22Rv1 (cell line): ENCODE data around the gene MAGED2.
A peak's percentile ranks its signal among the peaks of the same experiment; 100 is the strongest.
"Not testable (repeated sequence)": the region's sequence is repeated elsewhere in the genome, so short reads cannot be mapped to it uniquely, and the experiment has no call there.

ENCODE experiments used
- H3K27ac ChIP-seq: fragments of 450-650 bp; 2 replicates; pipeline ENCODE4 v1.5.1; 2017
- ZFX ChIP-seq: fragments of 450-650 bp; IDR thresholded peaks from 2 replicates; pipeline ENCODE4 v1.6.1; 2017; ENCODE audit warnings: antibody characterized with exemption, borderline replicate concordance
- TF ChIP-seq, protein P1 (sequence below): fragments of 450-650 bp; IDR thresholded peaks from 2 replicates; pipeline ENCODE4 v1.5.1; 2017; ENCODE audit warnings: mild to moderate bottlenecking

The MAGED2 gene

GRCh38 chrX:54786967-54787366 lies 20.6 kb upstream of the MAGED2 start:
- TF ChIP-seq, protein P1, sequence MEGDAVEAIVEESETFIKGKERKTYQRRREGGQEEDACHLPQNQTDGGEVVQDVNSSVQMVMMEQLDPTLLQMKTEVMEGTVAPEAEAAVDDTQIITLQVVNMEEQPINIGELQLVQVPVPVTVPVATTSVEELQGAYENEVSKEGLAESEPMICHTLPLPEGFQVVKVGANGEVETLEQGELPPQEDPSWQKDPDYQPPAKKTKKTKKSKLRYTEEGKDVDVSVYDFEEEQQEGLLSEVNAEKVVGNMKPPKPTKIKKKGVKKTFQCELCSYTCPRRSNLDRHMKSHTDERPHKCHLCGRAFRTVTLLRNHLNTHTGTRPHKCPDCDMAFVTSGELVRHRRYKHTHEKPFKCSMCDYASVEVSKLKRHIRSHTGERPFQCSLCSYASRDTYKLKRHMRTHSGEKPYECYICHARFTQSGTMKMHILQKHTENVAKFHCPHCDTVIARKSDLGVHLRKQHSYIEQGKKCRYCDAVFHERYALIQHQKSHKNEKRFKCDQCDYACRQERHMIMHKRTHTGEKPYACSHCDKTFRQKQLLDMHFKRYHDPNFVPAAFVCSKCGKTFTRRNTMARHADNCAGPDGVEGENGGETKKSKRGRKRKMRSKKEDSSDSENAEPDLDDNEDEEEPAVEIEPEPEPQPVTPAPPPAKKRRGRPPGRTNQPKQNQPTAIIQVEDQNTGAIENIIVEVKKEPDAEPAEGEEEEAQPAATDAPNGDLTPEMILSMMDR = peak; percentile 18; the same call in 1 of the 2 replicates
- TF ChIP-seq ZFX = no peak
- H3K27ac ChIP-seq = no peak overlapping the region

- no peak for TF ChIP-seq ZFX
- TF ChIP-seq, protein P1 = no peak
- H3K27ac ChIP-seq = no peak overlapping the region
These were observed 19.1 kb upstream of the MAGED2 start for GRCh38 chrX:54788446-54788845.

DNA sequence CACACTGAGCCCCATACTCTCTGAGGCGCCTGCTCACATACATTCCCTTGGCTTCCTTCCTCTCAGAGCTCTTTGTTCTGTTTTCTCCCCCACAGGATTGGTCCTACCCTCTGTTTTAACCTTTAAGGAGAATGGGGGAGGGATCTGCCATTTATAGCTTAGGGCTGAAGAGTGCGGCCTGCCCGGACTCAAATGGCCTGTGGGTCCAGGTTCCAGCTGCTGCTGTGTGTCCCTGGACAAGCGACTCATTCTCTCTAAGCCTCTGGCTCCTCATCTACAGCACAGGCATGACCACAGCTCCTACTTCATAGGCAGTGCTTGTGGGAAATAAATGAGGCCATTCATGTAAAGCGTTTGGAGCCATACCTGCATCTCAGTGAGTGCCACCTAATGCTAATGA lies 18.1 kb upstream of the MAGED2 start:
- H3K27ac ChIP-seq = not testable (repeated sequence)

DNA sequence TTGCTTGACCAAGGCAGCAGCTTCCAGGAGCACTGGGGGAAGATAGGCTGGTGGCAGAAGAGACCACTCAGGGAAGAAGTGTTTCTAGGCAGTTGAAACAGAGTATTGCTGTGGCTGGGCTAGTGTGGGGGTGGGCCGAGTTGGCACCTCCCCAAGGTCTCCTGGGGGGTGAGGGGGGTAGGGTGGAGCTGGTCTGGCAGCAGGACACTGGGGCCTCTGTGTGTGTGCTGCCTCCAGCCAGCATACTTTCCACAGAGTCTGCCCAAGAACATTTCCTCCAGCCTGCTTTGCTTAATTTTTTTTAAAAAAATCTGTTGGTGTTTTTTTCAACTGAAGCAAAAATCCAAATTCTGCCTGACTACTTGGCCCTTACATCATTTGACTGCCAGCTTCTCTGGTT lies 13.5 kb upstream of the MAGED2 start:
- H3K27ac ChIP-seq = no peak overlapping the region
- TF ChIP-seq, protein P1 = no peak
- no peak for TF ChIP-seq ZFX

- no peak overlapping the region for H3K27ac ChIP-seq
- TF ChIP-seq ZFX = no peak
- TF ChIP-seq, protein P1 = no peak
These were observed 12.8 kb upstream of the MAGED2 start for GRCh38 chrX:54794795-54795194.

DNA sequence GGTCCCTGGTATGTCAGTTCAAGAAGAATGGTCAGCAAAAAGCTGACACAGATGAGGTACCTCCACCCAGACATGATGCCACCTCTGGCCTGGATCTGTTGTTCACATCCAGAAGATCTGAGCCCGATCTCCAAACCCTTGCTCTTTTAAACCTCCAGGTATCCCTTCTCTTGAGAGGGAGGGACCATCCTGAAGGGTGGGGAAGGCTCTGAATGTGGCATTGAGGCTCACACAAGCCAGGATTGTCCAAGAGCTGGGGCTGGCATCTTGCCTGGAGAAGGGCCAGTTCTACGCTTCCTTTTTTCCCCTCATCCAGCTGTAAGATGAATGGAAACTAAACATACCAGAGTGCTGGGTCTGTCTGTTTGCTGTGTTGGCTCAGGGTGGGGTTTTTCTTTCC lies 9.4 kb upstream of the MAGED2 start, which contains the start of gene ITIH6:
Gene ITIH6, minus strand, starts transcription at position 119 of the 400 bp plus-strand sequence. Its CDS starts 45 bp downstream, at position 74.
- H3K27ac ChIP-seq = no peak within 1 kb of the TSS
- TF ChIP-seq, protein P1 = no peak
- no peak for TF ChIP-seq ZFX

DNA sequence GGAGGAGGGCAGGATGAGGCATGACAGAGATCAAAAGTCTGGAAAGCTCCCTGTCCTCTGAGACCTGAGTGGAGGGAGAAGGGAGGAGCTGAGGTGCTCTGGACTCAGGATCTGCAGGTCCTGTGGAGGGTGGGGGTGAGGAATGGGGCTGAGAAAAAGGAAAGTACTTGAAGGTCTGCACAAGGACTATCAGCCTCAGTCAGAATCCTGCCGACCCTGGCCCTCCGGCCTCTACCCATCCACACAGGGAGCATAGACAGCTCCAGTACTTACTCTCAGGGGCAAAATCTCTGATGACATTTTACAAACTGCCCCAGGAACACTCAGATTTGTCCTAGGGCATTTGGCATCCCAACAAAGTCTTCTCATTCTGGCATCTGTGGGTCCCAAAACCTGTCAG lies 8.5 kb upstream of the MAGED2 start:
- H3K27ac ChIP-seq = no peak overlapping the region
- TF ChIP-seq, protein P1 = no peak
- no peak for TF ChIP-seq ZFX

GRCh38 chrX:54808109-54808604 lies 612 bp downstream of the MAGED2 start:
- peak overlapping the region; percentile 61 for H3K27ac ChIP-seq
- TF ChIP-seq, protein P1 = no peak
- no peak for TF ChIP-seq ZFX
